ENCODE results near the gene PLEKHA6.

PLEKHA6 gene

DNA sequence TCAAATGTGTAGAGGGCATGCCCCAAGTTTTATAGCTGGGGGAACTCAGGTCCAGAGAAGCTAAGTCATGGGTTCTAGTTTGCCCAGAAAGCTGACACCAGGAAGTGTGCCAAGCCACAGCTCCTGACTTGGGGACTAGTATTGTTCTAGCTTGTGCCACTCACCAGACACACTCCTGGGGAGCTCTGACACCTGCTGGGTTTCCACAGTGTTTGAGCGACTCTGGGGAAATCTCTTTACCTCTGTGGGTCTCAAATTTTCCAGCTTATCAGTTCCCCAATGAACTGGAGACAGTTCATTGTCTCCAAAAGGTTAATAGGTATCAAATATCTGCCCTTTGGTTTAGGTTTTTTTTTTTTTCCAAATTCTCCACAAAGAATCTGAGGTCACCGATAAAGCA is 167.7 kb downstream of the PLEKHA6 start:
- no peak for DNase-seq (ENCODE audit: low read depth in 2 of 2)

- DNase-seq (ENCODE audit: low read depth in 2 of 2), result no peak
Measured at GRCh38 chr1:204191456-204191855, 168.3 kb downstream of the PLEKHA6 start.

DNA sequence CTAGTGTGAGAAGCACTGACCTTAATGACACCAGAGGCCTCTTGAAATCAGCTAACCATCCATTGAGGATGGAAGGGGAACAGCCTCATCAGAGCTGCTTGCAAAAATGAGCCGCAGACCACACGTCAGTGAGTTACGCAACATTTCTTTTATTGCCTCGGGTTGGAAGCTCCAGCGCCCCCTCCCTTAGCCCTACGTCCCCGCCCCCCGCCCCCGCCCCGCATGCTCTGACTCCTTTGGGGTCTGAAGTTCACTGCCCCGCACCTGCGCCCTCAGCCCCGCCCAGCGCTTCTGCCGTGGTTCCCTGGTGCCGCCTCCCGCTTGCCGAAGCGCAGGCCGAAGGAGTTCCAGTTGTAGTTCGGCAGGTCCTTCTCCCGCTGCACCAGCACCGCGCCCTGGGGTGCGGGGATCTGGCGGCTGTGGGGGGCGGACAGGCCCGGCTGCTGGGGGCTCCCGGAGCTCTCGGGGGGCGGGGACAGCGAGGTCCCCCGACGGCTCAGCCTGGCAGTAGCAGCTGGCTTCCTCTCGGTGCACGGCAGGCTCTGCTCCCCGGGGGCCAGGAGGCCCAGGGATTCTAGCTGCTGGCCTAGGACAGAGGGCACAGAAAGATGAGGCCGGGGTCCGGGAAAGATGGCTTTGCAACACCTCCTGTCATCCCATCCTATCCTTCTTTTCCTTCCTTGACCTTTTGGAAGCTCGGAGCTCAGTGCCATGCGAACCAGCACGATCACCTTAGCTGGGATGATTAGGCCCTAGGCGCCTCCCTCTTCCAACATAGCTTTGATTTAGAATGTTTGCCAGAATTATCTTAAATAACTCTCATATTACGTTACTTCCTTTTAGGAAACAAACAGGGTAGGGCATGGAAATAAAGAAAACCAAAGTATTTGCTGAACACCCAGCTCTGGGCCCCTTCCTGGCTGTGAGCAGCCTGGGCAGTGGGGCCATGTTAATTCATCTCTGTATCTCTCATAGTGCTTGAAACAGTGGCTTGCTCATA is 169.2 kb downstream of the PLEKHA6 start:
- DNase-seq (ENCODE audit: low read depth in 2 of 2), result no peak

GRCh38 chr1:204188959-204189639 is 170.6 kb downstream of the PLEKHA6 start:
- DNase-seq (ENCODE audit: low read depth in 2 of 2), result no peak

GRCh38 chr1:204186597-204186996 is 173.1 kb downstream of the PLEKHA6 start:
- DNase-seq (ENCODE audit: low read depth in 2 of 2), result no peak

- DNase-seq (ENCODE audit: low read depth in 2 of 2), result no peak
Measured at GRCh38 chr1:204181116-204181515, 178.6 kb downstream of the PLEKHA6 start.

GRCh38 chr1:204180133-204180532 is 179.6 kb downstream of the PLEKHA6 start:
- no peak for DNase-seq (ENCODE audit: low read depth in 2 of 2)

DNA sequence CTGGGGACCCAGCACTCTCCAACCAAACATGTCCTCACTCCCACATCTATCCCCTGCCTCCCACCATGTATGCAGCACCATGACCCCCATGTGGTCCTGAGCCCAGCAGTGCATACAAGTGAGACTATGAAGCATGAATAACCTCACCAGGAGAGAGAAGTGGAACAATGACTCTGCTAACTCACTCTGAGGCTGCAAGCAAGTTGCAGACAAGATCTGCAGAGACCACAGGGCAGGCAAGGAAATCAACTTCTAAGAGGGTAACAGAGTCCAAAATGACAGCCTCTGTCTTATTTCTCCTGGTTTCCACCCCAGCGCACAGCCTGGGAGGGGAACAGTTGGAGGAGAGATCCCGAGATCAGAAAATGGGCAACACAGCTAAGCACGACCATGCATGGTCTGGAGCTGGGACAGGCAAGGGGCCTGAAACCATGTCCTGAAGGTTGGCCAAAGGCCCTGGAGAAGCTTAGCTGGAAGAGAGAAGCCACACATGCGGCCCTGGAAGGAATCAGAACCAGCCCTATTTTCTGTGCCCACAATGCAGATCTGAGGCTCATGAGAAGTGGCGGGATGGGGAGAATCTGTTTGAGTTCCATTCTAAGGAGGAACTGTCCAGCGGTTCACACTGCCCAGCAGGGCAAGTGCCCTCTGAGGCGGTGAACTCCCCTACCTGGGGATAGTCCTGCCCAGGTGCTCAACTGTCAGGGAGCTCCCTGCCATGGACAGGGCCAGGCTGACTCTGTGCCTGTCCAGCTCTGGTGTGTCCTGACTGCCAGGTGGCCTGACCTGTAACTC is 181.0 kb downstream of the PLEKHA6 start:
- DNase-seq (ENCODE audit: low read depth in 2 of 2), result no peak

DNA sequence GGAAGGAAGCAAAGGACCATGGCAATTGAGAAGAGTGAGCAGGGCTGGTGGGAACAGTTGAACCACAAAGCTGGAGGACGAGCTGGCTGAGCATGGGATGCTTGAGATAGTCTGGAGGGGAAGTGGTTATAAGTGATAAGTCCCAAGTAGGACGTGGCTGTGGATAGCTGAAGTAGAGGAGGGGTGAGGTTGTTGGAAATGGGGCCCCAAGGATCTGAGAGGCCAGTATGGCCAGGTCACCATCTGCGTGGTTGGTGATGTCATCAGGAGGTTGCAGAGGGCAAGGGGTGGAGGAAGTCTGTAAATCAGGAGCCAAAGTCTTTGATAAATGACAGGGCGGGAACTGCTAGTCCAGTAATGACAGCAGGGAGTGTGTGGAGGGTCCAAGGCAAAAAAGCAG is 182.6 kb downstream of the PLEKHA6 start:
- DNase-seq (ENCODE audit: low read depth in 2 of 2), result no peak

DNA sequence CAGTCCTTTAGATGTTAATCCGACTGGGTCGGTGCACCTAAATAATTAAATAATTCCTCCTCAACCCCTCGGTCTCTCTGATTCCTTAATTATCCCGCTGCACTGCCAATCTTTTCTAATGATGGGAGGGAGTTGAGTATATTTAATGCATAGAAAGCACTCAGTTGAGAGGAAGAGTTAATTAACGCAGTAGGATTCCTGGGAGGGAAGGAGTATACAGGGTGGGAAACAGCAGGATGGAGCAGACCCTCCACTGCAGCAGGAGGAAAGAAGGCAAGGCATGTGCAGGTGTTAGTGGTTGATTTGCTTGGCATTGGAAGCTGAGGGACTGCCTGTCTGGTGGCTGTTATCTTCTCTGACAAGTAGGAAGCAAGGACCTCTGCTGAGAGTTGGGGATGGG is 183.7 kb downstream of the PLEKHA6 start:
- no peak for DNase-seq (ENCODE audit: low read depth in 2 of 2)

DNA sequence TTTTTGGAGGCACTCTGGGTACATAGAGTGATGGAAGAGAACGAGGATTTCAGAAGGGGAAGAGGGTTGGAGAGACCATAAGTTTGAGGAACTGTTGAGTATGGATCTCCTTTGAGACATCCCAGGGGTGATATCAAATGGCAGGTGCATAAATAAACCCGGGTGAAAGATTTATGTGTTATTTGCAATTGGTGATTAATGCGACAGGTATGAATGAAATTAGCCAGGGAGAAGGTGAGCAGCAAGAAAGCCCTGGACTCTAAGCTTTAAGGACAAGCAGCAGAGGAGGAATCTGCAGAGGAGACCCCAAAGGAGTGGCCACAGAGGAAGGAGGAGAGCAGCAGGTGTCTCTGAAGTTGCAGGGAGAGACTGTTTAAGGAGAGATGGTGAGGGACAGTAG is 184.8 kb downstream of the PLEKHA6 start:
- no peak for DNase-seq (ENCODE audit: low read depth in 2 of 2)

DNA sequence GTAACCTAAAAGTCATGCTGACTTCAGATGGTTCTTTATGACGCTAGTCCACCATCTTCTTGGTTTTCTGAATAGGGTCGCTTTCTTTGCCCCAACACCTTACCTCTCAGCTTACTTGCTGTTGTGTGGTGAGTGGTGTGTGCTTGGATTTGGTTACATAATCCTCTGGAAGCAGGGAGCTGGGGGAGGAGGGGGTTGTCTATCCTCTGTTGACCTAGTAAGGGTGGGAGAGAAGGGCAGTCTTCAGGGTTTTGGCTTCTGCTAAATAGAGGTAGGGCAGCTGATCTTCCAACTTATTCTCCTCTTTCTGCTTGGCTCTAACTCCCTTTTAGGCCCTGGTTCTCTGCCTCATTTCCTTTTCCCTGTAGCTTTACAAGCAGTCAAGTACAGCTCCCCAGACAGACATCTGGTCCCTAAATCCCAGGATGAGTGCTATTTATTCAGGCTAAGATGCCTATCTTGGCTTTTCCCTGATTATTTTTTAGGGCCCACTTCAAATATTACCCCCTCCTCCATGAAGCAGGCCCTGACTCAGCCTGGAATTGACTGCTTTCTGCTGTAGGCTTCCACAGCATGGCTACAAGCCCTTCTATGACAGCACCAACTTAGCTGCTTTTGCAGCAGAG is 187.2 kb downstream of the PLEKHA6 start:
- DNase-seq (ENCODE audit: low read depth in 2 of 2), result no peak

- no peak for DNase-seq (ENCODE audit: low read depth in 2 of 2)
Measured at GRCh38 chr1:204171751-204172178, 188.0 kb downstream of the PLEKHA6 start.

- no peak for DNase-seq (ENCODE audit: low read depth in 2 of 2)
Measured at GRCh38 chr1:204170494-204171155, 189.1 kb downstream of the PLEKHA6 start.

DNA sequence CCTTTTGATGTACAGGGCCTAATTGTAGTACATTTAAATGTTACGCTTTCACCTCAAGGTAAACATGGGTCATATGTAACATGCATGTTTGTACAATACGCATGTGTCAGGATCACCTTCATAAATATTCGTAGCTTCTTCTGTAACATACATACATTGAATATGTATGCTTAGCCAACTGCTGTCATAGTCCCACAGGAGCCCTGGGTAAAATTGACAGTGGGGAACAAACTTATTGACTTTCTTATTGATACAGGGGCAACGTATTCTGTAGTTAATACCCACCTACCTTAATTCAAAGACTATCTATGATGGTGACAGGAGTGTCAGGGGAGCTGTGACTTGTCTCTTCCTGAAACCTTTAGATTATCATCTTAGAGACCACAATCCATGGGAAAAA is 189.9 kb downstream of the PLEKHA6 start:
- no peak for DNase-seq (ENCODE audit: low read depth in 2 of 2)

Measured in stimulated activated CD8-positive, alpha-beta memory T cell treated with anti-CD3 and anti-CD28 coated beads, Interleukin-2, amount 100 ng/mL, for 1 hour (primary cell).